ENCODE data around the gene CLCF1.
A peak's percentile ranks its signal among the peaks of the same experiment; 100 is the strongest.

Gene CLCF1

DNA sequence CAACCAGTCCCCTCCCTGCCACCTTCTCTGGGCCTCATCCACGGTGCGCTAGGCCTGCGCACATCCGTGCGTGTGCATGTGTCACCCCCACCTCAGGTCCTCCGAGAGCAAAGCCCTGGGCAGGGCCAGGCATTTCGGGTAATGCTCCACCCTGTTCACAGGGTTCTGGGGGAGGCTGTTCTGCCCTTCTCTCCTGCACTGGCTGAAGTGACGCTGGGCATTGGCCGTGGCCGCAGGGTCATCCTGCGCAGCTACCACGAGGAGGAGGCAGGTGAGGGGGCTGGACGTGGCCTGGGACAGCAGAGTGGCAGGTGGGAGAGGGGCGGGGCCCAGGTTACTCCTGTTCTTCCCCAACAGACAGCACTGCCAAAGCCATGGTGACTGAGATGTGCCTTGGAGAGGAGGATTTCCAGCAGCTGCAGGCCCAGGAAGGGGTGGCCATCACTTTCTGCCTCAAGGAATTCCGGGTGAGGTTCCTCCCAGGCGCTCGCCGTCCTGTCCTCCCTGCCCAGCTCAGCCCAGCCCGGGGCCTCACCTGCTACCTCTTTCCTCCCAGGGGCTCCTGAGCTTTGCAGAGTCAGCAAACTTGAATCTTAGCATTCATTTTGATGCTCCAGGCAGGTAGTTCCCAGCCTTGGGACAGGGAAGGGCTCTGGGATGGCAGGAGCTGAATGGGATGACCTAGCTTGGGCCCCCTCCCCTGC lies 22.3 kb upstream of the CLCF1 start:
- no peak for DNase-seq

DNA sequence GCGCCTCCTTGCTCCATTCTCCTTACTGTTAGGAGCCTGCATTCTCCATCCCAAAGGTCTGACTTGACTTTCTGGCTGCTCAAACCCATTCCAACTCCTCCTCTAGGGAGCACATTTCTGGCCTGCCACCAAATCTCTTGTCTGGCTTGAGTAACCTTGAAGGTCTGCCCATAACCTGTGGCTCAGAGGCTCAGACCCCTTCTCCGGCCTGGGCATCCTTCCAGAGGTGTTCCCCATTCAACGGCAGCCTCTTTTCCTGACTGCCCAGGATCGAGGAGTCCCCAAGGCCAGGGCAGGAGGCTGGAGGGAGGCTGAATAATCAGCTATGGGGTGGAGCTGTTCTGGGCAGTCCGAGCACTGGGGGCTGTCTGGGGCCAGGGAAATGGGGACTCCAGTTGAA lies 20.6 kb upstream of the CLCF1 start:
- DNase-seq: no peak

DNA sequence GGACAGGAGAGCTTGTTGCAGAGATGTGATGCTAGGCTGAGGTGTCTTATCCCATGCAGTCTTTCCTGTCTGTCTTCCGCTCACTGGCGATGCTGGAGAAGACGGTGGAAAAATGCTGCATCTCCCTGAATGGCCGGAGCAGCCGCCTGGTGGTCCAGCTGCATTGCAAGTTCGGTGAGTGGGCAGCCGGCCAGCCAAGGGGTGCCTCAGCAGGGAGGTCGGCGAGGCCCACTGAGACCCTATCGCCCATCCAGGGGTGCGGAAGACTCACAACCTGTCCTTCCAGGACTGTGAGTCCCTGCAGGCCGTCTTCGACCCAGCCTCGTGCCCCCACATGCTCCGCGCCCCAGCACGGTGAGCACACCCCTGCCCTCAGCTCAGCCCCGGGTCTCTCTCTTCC lies 20.0 kb upstream of the CLCF1 start:
- DNase-seq: no peak

GRCh38 chr11:67392183-67392715 lies 18.9 kb upstream of the CLCF1 start:
- no peak for DNase-seq

GRCh38 chr11:67391304-67392182 lies 18.1 kb upstream of the CLCF1 start, which contains the start of gene RAD9A:
Gene RAD9A (plus strand): TSS chr11:67391986. CDS start chr11:67392045, 59 bp downstream.
- peak; percentile 94 for DNase-seq

DNA sequence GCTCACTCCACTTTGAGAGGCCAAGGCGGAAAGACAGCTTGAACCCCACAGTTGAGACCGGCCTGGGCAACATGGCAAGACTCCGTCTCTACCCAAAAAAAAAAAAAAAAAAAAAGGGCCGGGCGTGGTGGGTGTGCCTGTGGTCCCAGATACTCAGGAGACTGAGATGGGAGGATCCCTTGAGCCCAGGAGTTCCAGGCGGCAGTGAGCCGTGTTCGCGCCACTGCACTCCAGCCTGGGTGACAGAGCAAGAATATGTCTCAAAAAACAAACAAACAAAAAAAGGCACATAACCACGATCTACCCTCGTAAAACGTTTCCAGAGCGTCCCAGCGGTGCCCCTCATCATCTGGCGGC lies 17.5 kb upstream of the CLCF1 start:
- DNase-seq: no peak

GRCh38 chr11:67389477-67389876 lies 16.1 kb upstream of the CLCF1 start:
- DNase-seq: peak; percentile 71

DNA sequence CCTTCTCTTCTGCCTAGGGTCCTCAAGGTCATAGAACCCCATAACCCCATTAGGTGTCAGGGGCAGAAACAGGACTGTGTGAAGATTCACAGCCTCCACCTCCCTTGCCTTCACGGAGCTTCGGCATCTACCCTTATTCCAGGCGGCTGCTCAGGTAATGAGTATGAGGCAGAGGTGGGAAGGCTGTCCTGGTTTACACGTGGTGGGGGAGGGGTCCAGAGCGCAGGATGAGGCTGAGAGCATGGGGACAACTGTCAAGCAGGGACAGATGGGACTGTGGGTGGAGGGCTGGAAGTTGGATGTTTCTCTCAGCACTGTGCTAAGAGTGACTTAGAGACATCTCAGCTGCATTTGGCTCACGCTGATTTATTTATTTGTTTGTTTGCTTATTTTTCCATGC lies 14.1 kb upstream of the CLCF1 start:
- DNase-seq: no peak

- no peak for DNase-seq
Observed at GRCh38 chr11:67387069-67387468, 13.7 kb upstream of the CLCF1 start.

DNA sequence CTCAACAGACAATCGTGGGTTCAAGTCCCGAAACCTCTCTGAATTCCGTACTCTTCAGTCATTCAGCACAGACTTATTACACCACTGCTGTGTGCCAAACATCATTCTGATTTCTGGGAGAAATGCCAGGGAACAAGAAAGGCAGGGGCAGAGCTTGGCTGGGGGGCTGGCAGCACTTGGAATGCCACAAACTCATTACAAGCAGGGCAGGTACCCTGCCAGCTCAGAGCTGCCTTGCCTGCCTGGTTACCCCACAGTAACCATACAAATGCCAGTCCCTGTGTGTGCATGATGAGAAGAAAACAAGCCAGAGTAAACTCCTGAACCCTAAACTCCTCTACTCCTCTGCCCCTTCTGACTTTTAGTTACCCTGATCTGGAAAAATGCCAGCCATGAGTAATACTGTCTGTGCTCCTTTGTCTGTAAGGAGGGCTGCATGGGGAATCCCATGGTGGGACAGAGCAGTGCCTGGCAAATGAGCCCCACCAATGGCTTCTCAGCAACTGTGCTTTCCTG lies 11.5 kb upstream of the CLCF1 start:
- DNase-seq: no peak

DNA sequence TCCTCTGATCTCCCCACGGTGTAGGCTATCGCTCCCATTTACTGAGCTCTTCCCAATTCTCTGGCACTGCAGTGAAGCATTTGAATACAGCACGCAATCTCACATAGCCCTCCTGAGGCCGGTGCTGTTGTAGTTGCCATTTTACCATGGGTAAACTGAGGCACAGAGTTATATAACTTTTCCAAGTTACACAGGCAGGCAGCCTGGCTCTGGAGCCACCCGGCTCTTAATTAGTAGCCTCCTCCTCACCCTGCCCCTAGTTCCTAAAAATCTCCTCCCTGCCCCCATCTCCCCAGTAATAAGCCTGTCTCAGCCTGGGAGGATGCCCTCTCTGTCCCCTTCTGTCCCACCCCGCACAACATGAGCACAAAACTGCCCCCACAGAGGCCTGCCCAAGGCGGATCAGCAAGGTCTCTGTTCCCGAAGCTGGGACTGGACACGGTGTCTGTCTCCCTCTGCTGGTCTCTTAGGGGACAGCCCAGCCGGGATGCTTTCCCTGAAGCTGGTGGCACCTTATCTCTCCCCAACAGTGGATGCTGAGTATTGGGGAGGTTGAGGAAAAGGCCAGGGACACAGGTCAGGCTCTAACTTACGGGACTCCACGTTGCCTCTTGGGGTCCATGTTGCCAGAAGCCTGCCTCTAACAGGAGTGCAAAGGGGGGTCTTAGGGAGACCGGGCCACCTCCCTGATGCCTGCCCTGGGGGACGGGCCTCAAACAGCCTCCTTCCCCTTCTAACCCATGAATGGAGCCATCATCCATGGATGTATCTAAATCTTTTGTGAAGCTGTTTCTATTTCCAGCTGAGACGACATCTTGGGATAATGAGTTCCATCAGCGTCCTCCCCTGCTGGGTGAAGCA lies 9.1 kb upstream of the CLCF1 start:
- peak; percentile 84 for DNase-seq

DNA sequence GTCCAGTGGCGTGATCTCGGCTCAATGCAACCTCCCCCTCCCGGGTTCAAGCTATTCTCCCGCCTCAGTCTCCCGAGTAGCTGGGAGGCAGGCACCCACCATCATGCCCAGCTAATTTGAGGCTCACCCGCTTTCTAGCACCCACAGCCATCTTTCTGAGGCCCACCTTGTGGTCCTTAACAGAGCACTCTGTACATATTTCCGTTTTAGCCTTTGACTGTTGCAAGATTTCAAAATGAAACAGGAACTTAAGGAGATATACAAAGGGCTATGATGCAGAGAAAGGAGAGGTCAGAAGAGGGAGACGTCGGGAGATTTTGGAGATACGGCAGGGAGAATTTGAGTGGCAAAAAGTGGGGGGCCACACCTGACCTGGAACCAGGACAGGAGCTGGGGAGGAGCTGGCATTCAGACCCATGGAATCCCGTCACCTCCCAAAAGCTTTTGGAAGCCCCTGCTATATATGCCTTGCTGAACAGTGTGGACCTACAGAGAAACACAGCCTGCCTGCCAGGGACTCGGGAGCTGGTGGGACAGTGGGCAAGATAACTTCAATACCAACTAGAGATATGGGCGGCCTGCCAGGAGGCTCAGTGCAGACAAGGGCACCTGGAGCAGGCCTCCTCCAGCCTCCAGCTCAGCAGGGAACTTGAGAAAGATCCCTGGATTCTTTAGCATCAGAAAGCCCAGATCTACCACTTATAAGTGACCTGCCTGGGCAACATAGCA lies 8.0 kb upstream of the CLCF1 start:
- DNase-seq: no peak

- no peak for DNase-seq
Observed at GRCh38 chr11:67379061-67380058, 6.0 kb upstream of the CLCF1 start.

DNA sequence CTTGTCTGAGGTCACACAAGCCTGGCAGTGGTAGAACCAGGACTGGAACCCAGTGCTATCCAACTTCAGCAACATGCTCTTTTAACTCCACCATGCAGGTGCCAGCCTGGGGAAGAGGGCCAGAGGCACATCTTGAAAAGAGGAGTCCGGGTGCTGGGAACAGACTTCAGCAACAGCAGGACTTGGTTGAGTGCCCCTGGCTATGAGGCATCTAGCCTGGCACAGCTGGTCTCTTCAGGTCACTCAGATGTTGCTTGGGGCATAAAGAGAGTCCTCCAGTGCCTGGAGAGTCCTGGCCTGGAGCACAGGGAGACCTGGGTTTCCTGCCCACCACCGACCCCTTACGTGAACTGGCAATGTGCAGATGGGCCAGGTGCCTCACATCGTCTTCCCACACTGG lies 5.1 kb upstream of the CLCF1 start:
- no peak for DNase-seq

DNA sequence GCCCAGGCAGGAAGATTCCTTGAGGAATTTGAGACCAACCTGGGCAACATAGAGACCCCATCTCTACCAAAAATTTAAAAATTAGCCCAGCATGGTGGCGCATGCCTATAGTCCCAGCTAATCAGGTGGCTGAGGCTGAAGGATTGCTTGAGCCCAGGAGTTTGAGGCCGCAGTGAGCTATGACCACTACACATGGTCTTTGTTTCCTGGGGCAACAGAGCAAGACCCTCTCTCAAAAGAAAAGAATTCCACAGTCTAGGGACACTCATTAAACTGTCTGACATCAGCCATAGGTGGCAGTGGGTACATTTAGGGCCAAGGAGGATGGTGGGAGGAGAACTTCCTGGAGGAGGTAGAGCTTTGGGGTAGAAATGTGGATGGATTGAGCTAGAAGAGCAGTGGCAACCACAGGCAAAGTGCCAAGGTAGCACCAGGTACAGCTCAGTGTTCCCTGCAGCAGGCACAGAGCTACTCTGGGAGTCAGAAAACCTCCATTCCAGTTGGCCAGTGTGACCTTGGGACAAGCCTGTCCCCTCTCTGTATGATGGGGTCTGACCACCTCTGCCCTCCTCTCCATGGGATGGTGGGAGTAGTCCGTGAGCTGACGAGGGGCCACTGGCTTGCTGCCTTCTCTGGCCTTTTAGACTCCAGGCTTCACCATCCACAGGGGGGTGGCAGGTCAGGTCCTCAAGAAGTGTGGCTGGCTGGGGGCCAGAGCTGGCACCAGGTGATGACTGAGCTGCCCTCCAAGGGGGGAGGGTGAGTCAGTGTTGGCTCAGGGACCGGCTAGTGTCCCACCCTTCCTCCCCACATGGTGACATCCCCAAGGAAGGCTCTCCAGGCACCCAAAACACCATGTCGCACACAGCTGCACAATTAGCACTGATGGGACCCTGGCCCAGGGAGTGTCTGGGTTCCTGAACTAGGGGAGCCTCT lies 3.7 kb upstream of the CLCF1 start:
- DNase-seq: no peak

- DNase-seq: no peak
Observed at GRCh38 chr11:67376063-67376820, 2.8 kb upstream of the CLCF1 start.

- DNase-seq: no peak
Observed at GRCh38 chr11:67375320-67376055, 2.1 kb upstream of the CLCF1 start.

Data from CD4-positive, alpha-beta T cell treated with Interleukin-6 for 4 hours (primary cell).